Small intestine (tissue), 7 donors: Measurements from ENCODE around the gene COL5A1. TPM values are rescaled to one million over a fixed set of nuclear protein-coding genes. Genes with fewer than 3 reads are reported as not detected.

Source experiments
- DNase-seq, 2 donors: peaks; one replicate each; pipeline versions ENCODE4 v3.0.0 to v3.0.0-alpha.2; 2013
- FAIRE-seq: peaks from 2 replicates; lab custom pipeline; 2012; peaks lifted over from hg19 to GRCh38; lab: Jason Lieb, UNC
- H3K27ac ChIP-seq, 3 donors: one replicate each; pipeline ENCODE4 v1.5.1; 2013; ENCODE audit warnings: low read length in 2 of 3, mild to moderate bottlenecking in 2 of 3, control low read depth in 1 of 3, inconsistent platforms in 1 of 3, low read depth in 1 of 3, moderate library complexity in 1 of 3
- H3K27me3 ChIP-seq, 3 donors: one replicate each; pipeline ENCODE4 v1.6.1; 2013; ENCODE audit warnings: low read length in 3 of 3, inconsistent platforms in 1 of 3; ENCODE audit not compliant: control insufficient read depth in 3 of 3, insufficient read depth in 3 of 3
- H3K36me3 ChIP-seq, 3 donors: one replicate each; pipeline ENCODE4 v1.6.1; 2013; ENCODE audit warnings: low read length in 3 of 3, inconsistent platforms in 1 of 3, low read depth in 1 of 3, mild to moderate bottlenecking in 1 of 3, moderate library complexity in 1 of 3; ENCODE audit not compliant: control insufficient read depth in 3 of 3, insufficient read depth in 2 of 3
- H3K4me1 ChIP-seq, 3 donors: one replicate each; pipeline ENCODE4 v1.6.1; 2013; ENCODE audit warnings: low read length in 2 of 3, inconsistent platforms in 1 of 3, low read depth in 1 of 3, mild to moderate bottlenecking in 1 of 3, moderate library complexity in 1 of 3; ENCODE audit not compliant: control insufficient read depth in 3 of 3, insufficient read depth in 2 of 3
- H3K4me3 ChIP-seq, 3 donors: one replicate each; pipeline ENCODE4 v1.5.1; 2013; ENCODE audit warnings: low read length in 3 of 3, control low read depth in 1 of 3, inconsistent platforms in 1 of 3, low read depth in 1 of 3, mild to moderate bottlenecking in 1 of 3, moderate library complexity in 1 of 3
- H3K9me3 ChIP-seq, 2 donors: one replicate each; pipeline ENCODE4 v1.6.1; 2013; ENCODE audit warnings: low read depth in 1 of 2, low read length in 1 of 2; ENCODE audit not compliant: control insufficient read depth in 2 of 2, insufficient read depth in 1 of 2
- WGBS, 3 donors: extraction: QIAGEN DNeasy Blood & Tissue Kit; methylation state at CpG; one replicate each; pipeline ENCODE4 v1.1.7; 2013; 5-methylcytosine and 5-hydroxymethylcytosine counted together
- polyA plus RNA-seq, 4 donors: library from polyadenylated mRNA; stranded (reverse) in 3 of 4; unstranded in 1 of 4; fragments of 200-250 nt in 3 of 4; fragments of 120-200 nt in 1 of 4; gene quantifications; one replicate each; pipeline versions ENCODE4 v1.2.1 to v1.2.3, GENCODE V29; 2013
- donor health status: healthy with polysubstance abuse.
- donor health status: control.
- donor health status: control.
- donor health status: Bipolar disorder and iron deficiency.
- donor health status: healthy.

Gene COL5A1
- polyA plus RNA-seq, 4 donors: 0.22 to 54.0 (median 5.4) TPM

DNA sequence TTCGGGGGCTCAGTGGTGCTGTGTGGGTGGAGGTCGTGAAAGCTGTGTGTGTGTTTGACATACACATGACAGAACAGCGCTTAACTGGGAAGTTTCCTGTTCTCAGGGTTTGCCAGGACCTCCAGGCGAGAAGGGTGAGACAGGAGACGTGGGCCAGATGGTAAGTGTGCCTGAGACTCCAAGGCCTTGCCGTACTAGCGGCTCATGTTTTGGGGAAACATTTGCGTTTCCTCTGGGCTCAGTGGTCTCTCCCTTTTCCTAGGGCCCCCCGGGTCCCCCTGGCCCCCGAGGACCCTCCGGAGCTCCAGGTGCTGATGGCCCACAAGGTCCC is 170.7 kb downstream of the COL5A1 start:
- Histone ChIP-seq H3K27ac (no peak overlapping the region), H3K4me1 (no peaks in the 10 kb centered on the region), H3K36me3 (peaks cover 0 to 49% (median 0%) of the 10 kb centered on the region in 3 donors), H3K9me3 (no peaks in the 10 kb centered on the region), H3K27me3 (no peaks in the 10 kb centered on the region), H3K4me3 (no peak overlapping the region)
- WGBS, 3 donors: 51 to 65% (median 61%) methylated on average over 11 of the region's 11 CpGs
- DNase-seq: no peak
- no peak for FAIRE-seq

GRCh38 chr9:134813841-134814240 is 172.2 kb downstream of the COL5A1 start:
- Histone ChIP-seq H3K36me3 (peaks cover 0 to 53% (median 0%) of the 10 kb centered on the region in 3 donors), H3K4me1 (no peaks in the 10 kb centered on the region), H3K4me3 (no peak overlapping the region), H3K27me3 (no peaks in the 10 kb centered on the region), H3K27ac (no peak overlapping the region), H3K9me3 (no peaks in the 10 kb centered on the region)
- FAIRE-seq (no peak), DNase-seq (no peak)
- 89 to 94% (median 92%) methylated on average over 19 of the region's 19 CpGs for WGBS, 3 donors

DNA sequence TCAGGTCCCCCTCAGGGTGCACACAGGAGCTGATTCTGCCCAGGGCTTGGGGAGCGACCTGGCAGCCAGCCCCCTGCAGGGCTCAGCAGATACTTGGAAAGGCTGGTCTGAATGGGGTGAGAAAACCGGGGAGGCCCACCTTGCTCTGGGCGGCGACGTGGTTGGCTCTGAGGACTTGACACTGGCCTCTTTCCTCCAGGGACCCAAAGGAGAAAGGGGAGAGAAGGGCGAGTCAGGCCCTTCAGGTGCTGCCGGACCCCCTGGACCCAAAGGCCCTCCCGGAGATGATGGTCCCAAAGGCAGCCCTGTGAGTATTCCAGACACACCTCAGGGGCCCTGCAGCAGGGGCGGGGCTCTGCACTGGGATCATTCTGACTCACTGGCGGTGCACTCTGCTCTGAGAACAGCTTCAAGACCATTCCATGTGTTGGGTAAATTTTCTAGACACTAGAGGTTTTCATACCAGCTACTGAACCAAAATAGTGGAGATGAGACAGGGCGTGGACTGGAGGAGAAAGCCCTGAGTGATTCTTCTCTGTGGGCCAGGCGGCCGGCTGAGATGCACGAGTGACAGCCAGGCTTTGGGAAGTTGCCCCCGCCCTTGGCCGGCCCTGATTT is 173.1 kb downstream of the COL5A1 start:
- Histone ChIP-seq H3K27me3 (no peaks in the 10 kb centered on the region), H3K9me3 (no peaks in the 10 kb centered on the region), H3K4me1 (no peaks in the 10 kb centered on the region), H3K4me3 (no peak overlapping the region), H3K36me3 (peaks cover 0 to 57% (median 0%) of the 10 kb centered on the region in 3 donors), H3K27ac (no peak overlapping the region)
- DNase-seq: no peak
- 71 to 79% (median 75%) methylated on average over 15 to 16 of the region's 16 CpGs for WGBS, 3 donors
- no peak for FAIRE-seq

DNA sequence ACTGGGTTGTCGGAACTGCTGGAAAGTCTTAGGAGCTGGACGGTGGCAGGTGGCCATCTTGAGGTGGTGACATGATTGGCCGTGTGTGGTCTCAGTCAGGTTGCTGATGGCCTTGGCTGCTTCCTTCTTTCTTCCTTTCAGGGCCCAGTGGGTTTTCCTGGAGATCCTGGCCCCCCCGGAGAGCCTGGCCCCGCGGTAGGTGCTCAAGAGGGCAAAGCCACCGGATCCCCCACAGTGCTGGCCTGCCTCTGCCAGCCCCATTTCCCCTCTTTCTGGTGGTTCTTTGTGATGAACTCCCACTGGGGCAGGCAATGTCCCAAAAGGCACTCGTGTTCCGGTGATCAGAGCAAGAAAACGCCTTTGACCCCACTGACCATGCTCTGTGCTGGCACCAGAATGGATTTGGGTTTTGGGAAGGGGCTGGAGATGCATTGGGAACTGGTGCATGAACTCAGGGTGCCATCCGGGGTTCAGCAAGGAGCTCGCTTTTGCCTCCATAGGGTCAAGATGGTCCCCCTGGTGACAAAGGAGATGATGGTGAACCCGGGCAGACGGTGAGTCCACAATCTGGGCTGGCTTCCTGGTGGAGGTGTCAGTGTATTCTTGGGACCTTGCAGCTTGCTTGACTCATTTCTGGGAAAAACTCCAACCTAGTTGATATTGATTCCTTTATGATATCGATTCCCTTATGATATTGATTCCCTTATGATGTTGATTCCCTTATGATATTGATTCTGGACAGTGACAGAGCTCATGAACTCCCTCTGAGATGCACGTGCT is 174.0 kb downstream of the COL5A1 start:
- WGBS, 3 donors: 76 to 86% (median 79%) methylated on average over 16 of the region's 16 CpGs
- no peaks in the 10 kb centered on the region for H3K27me3 ChIP-seq
- no peaks in the 10 kb centered on the region for H3K9me3 ChIP-seq
- H3K27ac ChIP-seq: no peak overlapping the region
- FAIRE-seq (no peak), DNase-seq (no peak)
- H3K4me1 ChIP-seq: no peaks in the 10 kb centered on the region
- H3K36me3 ChIP-seq: peaks cover 0 to 62% (median 0%) of the 10 kb centered on the region in 3 donors
- H3K4me3 ChIP-seq: no peak overlapping the region

DNA sequence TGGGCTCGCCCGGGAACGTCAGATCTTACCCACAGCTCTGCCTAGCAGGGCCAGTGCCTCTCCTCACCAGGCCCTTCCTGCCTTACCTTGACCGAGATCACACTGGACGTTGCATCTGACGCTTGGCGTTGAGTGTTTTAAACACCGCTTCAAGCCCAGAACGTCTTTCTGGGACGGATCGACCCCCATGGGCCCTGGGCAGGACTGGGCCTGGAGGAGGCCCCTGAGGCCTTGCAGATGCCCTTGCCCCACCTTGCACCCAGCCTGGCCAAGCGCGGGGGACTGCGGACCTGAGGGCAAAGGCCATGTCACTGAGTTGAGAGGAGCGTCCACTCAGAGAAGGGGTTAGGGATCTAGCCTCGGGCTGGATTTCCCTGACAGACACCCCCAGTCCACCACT is 174.7 kb downstream of the COL5A1 start:
- H3K4me3 ChIP-seq: no peak overlapping the region
- DNase-seq (no peak), FAIRE-seq (no peak)
- no peaks in the 10 kb centered on the region for H3K9me3 ChIP-seq
- H3K27ac ChIP-seq: no peak overlapping the region
- H3K36me3 ChIP-seq: peaks cover 0 to 64% (median 0%) of the 10 kb centered on the region in 3 donors
- no peaks in the 10 kb centered on the region for H3K4me1 ChIP-seq
- no peaks in the 10 kb centered on the region for H3K27me3 ChIP-seq
- WGBS, 3 donors: 78 to 91% (median 84%) methylated on average over 16 of the region's 16 CpGs

DNA sequence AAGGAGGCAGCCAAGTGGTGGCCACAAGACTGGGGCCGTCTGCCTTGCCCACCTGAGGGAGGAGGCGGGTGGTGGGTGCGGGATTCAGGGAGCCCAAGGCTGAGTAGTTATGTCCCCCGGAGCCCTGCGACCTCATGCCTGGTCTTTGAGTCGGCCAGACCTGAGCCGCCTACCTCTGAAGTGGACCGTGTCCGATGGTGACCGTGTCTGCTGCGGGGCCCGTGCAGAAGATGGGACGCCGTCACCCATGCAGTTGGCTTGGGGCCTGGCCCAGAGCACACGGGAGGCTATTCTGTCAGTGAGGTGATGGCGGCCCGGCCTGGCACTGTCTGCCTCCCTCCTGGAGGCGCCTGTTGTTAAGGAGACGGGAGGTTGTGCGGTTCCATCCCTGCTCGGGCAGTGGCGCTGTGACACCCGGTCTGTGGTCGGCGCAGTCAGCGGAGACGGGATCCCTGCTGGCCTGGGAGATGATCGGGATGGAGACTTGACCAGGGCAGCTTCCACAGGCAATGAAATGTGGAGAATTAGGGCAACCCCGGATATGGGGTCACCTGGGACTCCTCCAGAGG is 176.5 kb downstream of the COL5A1 start:
- no peaks in the 10 kb centered on the region for H3K27me3 ChIP-seq
- no peak for FAIRE-seq
- H3K36me3 ChIP-seq: peaks cover 0 to 63% (median 0%) of the 10 kb centered on the region in 3 donors
- DNase-seq: no peak
- H3K27ac ChIP-seq: no peak overlapping the region
- no peak overlapping the region for H3K4me3 ChIP-seq
- H3K4me1 ChIP-seq: no peaks in the 10 kb centered on the region
- H3K9me3 ChIP-seq: no peaks in the 10 kb centered on the region
- 90 to 92% (median 90%) methylated on average over 27 to 29 of the region's 29 CpGs for WGBS, 3 donors

- H3K4me3 ChIP-seq: no peak overlapping the region
- no peaks in the 10 kb centered on the region for H3K27me3 ChIP-seq
- H3K36me3 ChIP-seq: peaks cover 0 to 58% (median 0%) of the 10 kb centered on the region in 3 donors
- no peak overlapping the region for H3K27ac ChIP-seq
- no peaks in the 10 kb centered on the region for H3K9me3 ChIP-seq
- no peak for DNase-seq
- WGBS, 3 donors: 91 to 93% (median 93%) methylated on average over 15 to 16 of the region's 16 CpGs
- no peak for FAIRE-seq
- H3K4me1 ChIP-seq: no peaks in the 10 kb centered on the region
These were observed 177.0 kb downstream of the COL5A1 start for GRCh38 chr9:134818591-134818990.

- no peak overlapping the region for H3K4me3 ChIP-seq
- H3K36me3 ChIP-seq: peaks cover 0 to 52% (median 0%) of the 10 kb centered on the region in 3 donors
- no peaks in the 10 kb centered on the region for H3K27me3 ChIP-seq
- H3K27ac ChIP-seq: no peak overlapping the region
- FAIRE-seq: no peak
- no peak for DNase-seq
- no peaks in the 10 kb centered on the region for H3K9me3 ChIP-seq
- H3K4me1 ChIP-seq: no peaks in the 10 kb centered on the region
- WGBS, 3 donors: 81 to 90% (median 85%) methylated on average over 12 to 13 of the region's 13 CpGs
These were observed 179.3 kb downstream of the COL5A1 start for GRCh38 chr9:134820901-134821300.
